ENCODE results near the gene UBAC2.
A peak's percentile ranks its signal among the peaks of the same experiment; 100 is the strongest.

Gene UBAC2

GRCh38 chr13:99376924-99377323, 176.3 kb downstream of the UBAC2 start:
- peaks cover 15% of the 10 kb centered on the region for H3K4me1 ChIP-seq (ENCODE audit: insufficient read depth, low read length)

GRCh38 chr13:99377641-99378040, 177.0 kb downstream of the UBAC2 start:
- peaks cover 13% of the 10 kb centered on the region for H3K4me1 ChIP-seq (ENCODE audit: insufficient read depth, low read length)
- DNase-seq = no peak
- no peak for ATAC-seq (ENCODE audit: insufficient read depth, low read depth)

More at GRCh38 chr13:99376924-99377323, 176.3 kb downstream of the UBAC2 start:
- Histone ChIP-seq H3K4me2 (ENCODE audit: insufficient read depth, low read length) (no peak overlapping the region), H3K27ac (ENCODE audit: low read length) (no peak overlapping the region), H3K9me3 (ENCODE audit: insufficient read depth, low read length, severe bottlenecking) (no peaks in the 10 kb centered on the region), H3K4me3 (ENCODE audit: low read depth in 1 of 2, low read length in 2 of 2) (no peak overlapping the region), H3K9ac (ENCODE audit: low read depth, low read length) (no peak overlapping the region), H3K36me3 (ENCODE audit: insufficient read depth, low read length) (peaks cover 57% of the 10 kb centered on the region), H3K79me2 (ENCODE audit: insufficient read depth, low read length) (no peaks in the 10 kb centered on the region), H3K27me3 (ENCODE audit: insufficient read depth, low read length, poor library complexity) (no peaks in the 10 kb centered on the region), H4K20me1 (ENCODE audit: insufficient read depth, low read length) (0 out of 2 replicates have a peak, but pooled peaks cover 3% of the 10 kb centered on the region), H2AFZ (ENCODE audit: low read depth, low read length) (no peak overlapping the region)
- no peak for ATAC-seq (ENCODE audit: insufficient read depth, low read depth)
- TF ChIP-seq EZH2 (IDR thresholded peaks at IDR 0.05; ENCODE audit: borderline replicate concordance, low read depth, low read length, severe bottlenecking) (no peak), CTCF (IDR thresholded peaks at IDR 0.05; ENCODE audit: borderline replicate concordance, extremely low read depth, low read length, poor library complexity, severe bottlenecking) (no peak)
- DNase-seq = peak; percentile 2

GRCh38 chr13:99378985-99379733, 178.5 kb downstream of the UBAC2 start:
- ATAC-seq (ENCODE audit: insufficient read depth, low read depth) (no peak), DNase-seq (no peak)
- Histone ChIP-seq H3K27ac (ENCODE audit: low read length) (no peak overlapping the region), H4K20me1 (ENCODE audit: insufficient read depth, low read length) (0 out of 2 replicates have a peak, but pooled peaks cover 3% of the 10 kb centered on the region), H3K79me2 (ENCODE audit: insufficient read depth, low read length) (no peaks in the 10 kb centered on the region), H3K9me3 (ENCODE audit: insufficient read depth, low read length, severe bottlenecking) (no peaks in the 10 kb centered on the region), H3K4me1 (ENCODE audit: insufficient read depth, low read length) (peaks cover 13% of the 10 kb centered on the region), H3K4me2 (ENCODE audit: insufficient read depth, low read length) (no peak overlapping the region), H3K36me3 (ENCODE audit: insufficient read depth, low read length) (peaks cover 48% of the 10 kb centered on the region), H2AFZ (ENCODE audit: low read depth, low read length) (no peak overlapping the region), H3K9ac (ENCODE audit: low read depth, low read length) (no peak overlapping the region), H3K4me3 (ENCODE audit: low read depth in 1 of 2, low read length in 2 of 2) (no peak overlapping the region), H3K27me3 (ENCODE audit: insufficient read depth, low read length, poor library complexity) (no peaks in the 10 kb centered on the region)
- TF ChIP-seq CTCF (IDR thresholded peaks at IDR 0.05; ENCODE audit: borderline replicate concordance, extremely low read depth, low read length, poor library complexity, severe bottlenecking) = no peak

More at GRCh38 chr13:99377641-99378040, 177.0 kb downstream of the UBAC2 start:
- H3K4me3 ChIP-seq (ENCODE audit: low read depth in 1 of 2, low read length in 2 of 2) = no peak overlapping the region
- H3K27ac ChIP-seq (ENCODE audit: low read length) = no peak overlapping the region
- H4K20me1 ChIP-seq (ENCODE audit: insufficient read depth, low read length) = 0 out of 2 replicates have a peak, but pooled peaks cover 3% of the 10 kb centered on the region
- H3K9ac ChIP-seq (ENCODE audit: low read depth, low read length) = no peak overlapping the region
- no peak for TF ChIP-seq EZH2 (IDR thresholded peaks at IDR 0.05; ENCODE audit: borderline replicate concordance, low read depth, low read length, severe bottlenecking)
- TF ChIP-seq CTCF (IDR thresholded peaks at IDR 0.05; ENCODE audit: borderline replicate concordance, extremely low read depth, low read length, poor library complexity, severe bottlenecking) = no peak
- no peaks in the 10 kb centered on the region for H3K27me3 ChIP-seq (ENCODE audit: insufficient read depth, low read length, poor library complexity)
- H2AFZ ChIP-seq (ENCODE audit: low read depth, low read length) = no peak overlapping the region
- H3K9me3 ChIP-seq (ENCODE audit: insufficient read depth, low read length, severe bottlenecking) = no peaks in the 10 kb centered on the region
- no peak overlapping the region for H3K4me2 ChIP-seq (ENCODE audit: insufficient read depth, low read length)
- H3K79me2 ChIP-seq (ENCODE audit: insufficient read depth, low read length) = no peaks in the 10 kb centered on the region
- H3K36me3 ChIP-seq (ENCODE audit: insufficient read depth, low read length) = peaks cover 57% of the 10 kb centered on the region

All from DND-41 (cell line).